WI38 (cell line): Measurements from ENCODE around the gene ZRSR2.
"Not testable (repeated sequence)": the region's sequence is repeated elsewhere in the genome, so short reads cannot be mapped to it uniquely, and the experiment has no call there.

Experiments used
- H3K4me3 ChIP-seq: 2 replicates; pipeline ENCODE4 v1.5.1; 2011; ENCODE audit warnings: low read depth, mild to moderate bottlenecking, control low read depth, low read length
- CTCF ChIP-seq: IDR thresholded peaks from 2 replicates; pipeline ENCODE4 v1.5.1; 2012; ENCODE audit warnings: low read depth, mild to moderate bottlenecking, control low read depth, low read length

The ZRSR2 gene

GRCh38 chrX:15750611-15751154, 39.6 kb upstream of the ZRSR2 start:
- TF ChIP-seq CTCF, result no peak
- no peak overlapping the region for H3K4me3 ChIP-seq

- no peak for TF ChIP-seq CTCF
- no peak overlapping the region for H3K4me3 ChIP-seq
Observed at GRCh38 chrX:15751155-15751819, 39.0 kb upstream of the ZRSR2 start.

GRCh38 chrX:15755091-15755490, 35.2 kb upstream of the ZRSR2 start:
- no peak for TF ChIP-seq CTCF
- H3K4me3 ChIP-seq, result no peak overlapping the region

GRCh38 chrX:15758140-15758539, 32.1 kb upstream of the ZRSR2 start:
- no peak overlapping the region for H3K4me3 ChIP-seq
- TF ChIP-seq CTCF, result no peak

GRCh38 chrX:15759886-15760285, 30.4 kb upstream of the ZRSR2 start:
- H3K4me3 ChIP-seq, result not testable (repeated sequence)

- TF ChIP-seq CTCF, result peak; percentile 88
- no peak overlapping the region for H3K4me3 ChIP-seq
Observed at GRCh38 chrX:15761564-15762191, 28.6 kb upstream of the ZRSR2 start.

- H3K4me3 ChIP-seq, result no peak overlapping the region
- no peak for TF ChIP-seq CTCF
Observed at GRCh38 chrX:15769300-15769954, 20.9 kb upstream of the ZRSR2 start.
